ENCODE data around the gene CAMSAP3. TPM values are rescaled to one million over a fixed set of nuclear protein-coding genes. Genes with fewer than 3 reads are reported as not detected.
A peak's percentile ranks its signal among the peaks of the same experiment; 100 is the strongest.

CAMSAP3 gene
- total and polyA plus RNA-seq, 2 donors from 2014 or later = 18.5 to 19.3 TPM

DNA sequence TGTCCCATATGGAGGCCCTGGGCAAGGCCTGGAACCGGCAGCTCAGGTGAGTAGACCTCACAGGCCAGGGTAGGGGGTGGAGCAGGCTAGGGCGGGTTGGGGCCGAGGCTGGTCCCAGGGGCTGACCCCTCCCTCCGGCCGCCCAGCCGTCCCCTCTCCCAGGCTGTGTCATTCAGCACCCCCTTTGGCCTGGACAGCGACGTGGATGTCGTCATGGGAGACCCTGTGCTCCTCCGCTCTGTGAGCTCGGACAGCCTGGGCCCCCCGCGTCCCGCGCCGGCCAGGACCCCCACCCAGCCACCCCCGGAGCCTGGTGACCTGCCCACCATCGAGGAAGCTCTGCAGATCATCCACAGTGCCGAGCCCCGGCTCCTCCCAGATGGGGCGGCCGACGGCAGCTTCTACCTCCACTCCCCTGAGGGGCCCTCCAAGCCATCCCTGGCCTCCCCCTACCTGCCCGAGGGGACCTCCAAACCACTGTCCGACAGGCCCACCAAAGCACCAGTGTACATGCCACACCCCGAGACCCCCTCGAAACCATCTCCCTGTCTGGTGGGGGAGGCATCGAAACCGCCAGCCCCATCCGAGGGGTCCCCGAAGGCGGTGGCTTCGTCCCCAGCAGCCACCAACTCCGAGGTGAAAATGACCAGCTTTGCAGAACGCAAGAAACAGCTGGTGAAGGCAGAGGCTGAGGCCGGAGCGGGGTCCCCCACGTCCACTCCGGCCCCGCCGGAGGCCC, 16.0 kb downstream of the CAMSAP3 start:
- no peak for FAIRE-seq
- intact Hi-C loops (cut with DNase I) = no loop called here

GRCh38 chr19:7612282-7613274, 16.9 kb downstream of the CAMSAP3 start:
- Histone ChIP-seq H3K36me3 (ENCODE audit: control insufficient read depth in 2 of 3, insufficient read depth in 3 of 3, low read length in 3 of 3) (peaks cover 0 to 7% (median 3%) of the 10 kb centered on the region in 3 donors), H3K9ac (ENCODE audit: low read length in 3 of 3) (no peak overlapping the region), H3K27me3 (ENCODE audit: control insufficient read depth, insufficient read depth, low read length) (no peaks in the 10 kb centered on the region), H3K4me1 (ENCODE audit: control insufficient read depth in 2 of 3, insufficient read depth in 2 of 3, low read depth in 1 of 3, low read length in 3 of 3) (peaks cover 0 to 4% (median under 1%) of the 10 kb centered on the region in 3 donors), H3K4me3 (ENCODE audit: low read length in 3 of 3) (no peak overlapping the region), H3K27ac (ENCODE audit: low read depth in 2 of 2, low read length in 2 of 2) (no peak overlapping the region), H3K9me3 (ENCODE audit: control insufficient read depth in 2 of 3, insufficient read depth in 1 of 3, low read length in 3 of 3) (no peaks in the 10 kb centered on the region)
- FAIRE-seq = no peak
- intact Hi-C loops (cut with DNase I) = no loop called here
- TF ChIP-seq, protein P1, sequence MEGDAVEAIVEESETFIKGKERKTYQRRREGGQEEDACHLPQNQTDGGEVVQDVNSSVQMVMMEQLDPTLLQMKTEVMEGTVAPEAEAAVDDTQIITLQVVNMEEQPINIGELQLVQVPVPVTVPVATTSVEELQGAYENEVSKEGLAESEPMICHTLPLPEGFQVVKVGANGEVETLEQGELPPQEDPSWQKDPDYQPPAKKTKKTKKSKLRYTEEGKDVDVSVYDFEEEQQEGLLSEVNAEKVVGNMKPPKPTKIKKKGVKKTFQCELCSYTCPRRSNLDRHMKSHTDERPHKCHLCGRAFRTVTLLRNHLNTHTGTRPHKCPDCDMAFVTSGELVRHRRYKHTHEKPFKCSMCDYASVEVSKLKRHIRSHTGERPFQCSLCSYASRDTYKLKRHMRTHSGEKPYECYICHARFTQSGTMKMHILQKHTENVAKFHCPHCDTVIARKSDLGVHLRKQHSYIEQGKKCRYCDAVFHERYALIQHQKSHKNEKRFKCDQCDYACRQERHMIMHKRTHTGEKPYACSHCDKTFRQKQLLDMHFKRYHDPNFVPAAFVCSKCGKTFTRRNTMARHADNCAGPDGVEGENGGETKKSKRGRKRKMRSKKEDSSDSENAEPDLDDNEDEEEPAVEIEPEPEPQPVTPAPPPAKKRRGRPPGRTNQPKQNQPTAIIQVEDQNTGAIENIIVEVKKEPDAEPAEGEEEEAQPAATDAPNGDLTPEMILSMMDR (IDR thresholded peaks at IDR 0.05; ENCODE audit: borderline replicate concordance, extremely low read depth, insufficient read depth) = no peak
- peak in 2 of 5 donors; percentile 31 to 73 for DNase-seq

More for the DNA sequence above, 16.0 kb downstream of the CAMSAP3 start:
- no peaks in the 10 kb centered on the region for H3K27me3 ChIP-seq (ENCODE audit: control insufficient read depth, insufficient read depth, low read length)
- DNase-seq = peak in 1 of 5 donors; percentile 75
- no peak overlapping the region for H3K27ac ChIP-seq (ENCODE audit: low read depth in 2 of 2, low read length in 2 of 2)
- no peaks in the 10 kb centered on the region for H3K4me1 ChIP-seq (ENCODE audit: control insufficient read depth in 2 of 3, insufficient read depth in 2 of 3, low read depth in 1 of 3, low read length in 3 of 3)
- peaks cover 0 to 3% (median 0%) of the 10 kb centered on the region in 3 donors for H3K36me3 ChIP-seq (ENCODE audit: control insufficient read depth in 2 of 3, insufficient read depth in 3 of 3, low read length in 3 of 3)
- H3K9me3 ChIP-seq (ENCODE audit: control insufficient read depth in 2 of 3, insufficient read depth in 1 of 3, low read length in 3 of 3) = no peaks in the 10 kb centered on the region
- TF ChIP-seq, protein P1 (IDR thresholded peaks at IDR 0.05; ENCODE audit: borderline replicate concordance, extremely low read depth, insufficient read depth) = no peak
- H3K9ac ChIP-seq (ENCODE audit: low read length in 3 of 3) = no peak overlapping the region
- H3K4me3 ChIP-seq (ENCODE audit: low read length in 3 of 3) = no peak overlapping the region

DNA sequence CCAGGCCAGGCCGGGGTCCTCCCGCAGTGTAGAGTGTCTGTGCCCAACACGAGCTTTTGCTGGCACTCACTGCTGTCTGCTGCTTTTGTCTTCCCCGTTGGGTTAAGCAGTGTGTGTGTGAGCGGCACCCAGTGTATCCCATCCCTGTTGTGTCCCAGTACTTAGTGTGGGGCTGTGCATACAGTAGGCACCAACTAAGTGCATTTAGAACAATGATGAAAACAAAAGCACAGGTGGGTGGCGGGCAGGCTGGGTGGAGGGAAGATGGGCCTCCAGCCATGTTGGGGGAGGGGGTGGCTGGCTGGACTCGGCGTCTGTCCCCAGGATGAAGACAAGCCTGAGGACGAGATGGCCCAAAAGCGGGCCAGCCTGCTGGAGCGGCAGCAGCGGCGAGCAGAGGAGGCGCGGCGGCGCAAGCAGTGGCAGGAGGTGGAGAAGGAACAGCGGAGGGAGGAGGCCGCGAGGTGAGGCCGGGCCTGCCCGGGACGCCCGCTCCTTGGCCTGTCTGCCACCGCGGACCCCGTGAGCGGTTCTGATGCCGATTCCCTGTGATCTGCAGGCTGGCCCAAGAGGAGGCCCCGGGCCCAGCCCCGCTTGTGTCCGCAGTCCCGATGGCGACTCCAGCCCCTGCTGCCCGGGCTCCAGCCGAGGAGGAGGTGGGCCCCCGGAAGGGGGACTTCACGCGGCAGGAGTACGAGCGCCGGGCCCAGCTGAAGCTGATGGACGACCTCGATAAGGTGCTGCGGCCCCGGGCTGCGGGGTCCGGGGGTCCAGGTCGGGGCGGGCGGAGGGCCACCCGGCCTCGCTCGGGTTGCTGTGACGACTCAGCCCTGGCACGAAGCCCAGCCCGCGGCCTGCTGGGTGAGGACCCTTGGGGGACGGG, 19.4 kb downstream of the CAMSAP3 start:
- DNase-seq (peak in 1 of 5 donors; percentile 77), FAIRE-seq (no peak)
- Histone ChIP-seq H3K27me3 (ENCODE audit: control insufficient read depth, insufficient read depth, low read length) (no peaks in the 10 kb centered on the region), H3K9ac (ENCODE audit: low read length in 3 of 3) (no peak overlapping the region), H3K9me3 (ENCODE audit: control insufficient read depth in 2 of 3, insufficient read depth in 1 of 3, low read length in 3 of 3) (no peaks in the 10 kb centered on the region), H3K4me3 (ENCODE audit: low read length in 3 of 3) (no peak overlapping the region), H3K36me3 (ENCODE audit: control insufficient read depth in 2 of 3, insufficient read depth in 3 of 3, low read length in 3 of 3) (peaks cover 0 to 7% (median under 1%) of the 10 kb centered on the region in 3 donors), H3K4me1 (ENCODE audit: control insufficient read depth in 2 of 3, insufficient read depth in 2 of 3, low read depth in 1 of 3, low read length in 3 of 3) (peaks cover 0 to 25% (median 12%) of the 10 kb centered on the region in 3 donors), H3K27ac (ENCODE audit: low read depth in 2 of 2, low read length in 2 of 2) (no peak overlapping the region)
- intact Hi-C loops (cut with DNase I) = no loop called here
- TF ChIP-seq, protein P1 (IDR thresholded peaks at IDR 0.05; ENCODE audit: borderline replicate concordance, extremely low read depth, insufficient read depth) = no peak
